ENCODE measurements around the gene LCE3B. TPM values are rescaled to one million over a fixed set of nuclear protein-coding genes. Genes with fewer than 3 reads are reported as not detected.

Gene LCE3B
- total RNA-seq, 1 donor, result not detected

GRCh38 chr1:152582647-152583046 lies 31.0 kb upstream of the LCE3B start:
- no peak for DNase-seq (ENCODE audit: low read depth)
- no peak overlapping the region for H3K4me3 ChIP-seq (ENCODE audit: low read depth, low read length)
- TF ChIP-seq CTCF (IDR thresholded peaks at IDR 0.05; ENCODE audit: insufficient read depth, low read depth, low read length), result no peak

DNA sequence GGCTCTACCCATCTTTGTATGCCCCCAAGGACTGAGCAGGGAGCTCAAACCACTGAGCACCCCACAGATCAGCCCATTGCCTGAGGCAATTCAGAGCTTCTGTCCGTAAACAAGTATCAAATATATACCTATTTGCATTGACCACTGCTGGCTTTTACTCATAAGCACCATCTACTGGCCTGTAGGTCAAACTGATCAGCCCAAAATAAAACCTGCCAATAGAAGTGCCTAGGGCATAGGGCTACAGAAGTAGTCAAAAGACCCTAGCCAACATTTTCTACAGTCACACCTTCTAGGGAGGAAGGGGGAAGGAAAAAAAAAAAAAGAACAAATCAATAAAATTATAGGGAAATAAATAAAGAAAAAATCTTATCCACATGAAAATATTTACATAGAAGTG lies 28.0 kb upstream of the LCE3B start:
- no peak for TF ChIP-seq CTCF (IDR thresholded peaks at IDR 0.05; ENCODE audit: insufficient read depth, low read depth, low read length)
- no peak overlapping the region for H3K4me3 ChIP-seq (ENCODE audit: low read depth, low read length)
- no peak for DNase-seq (ENCODE audit: low read depth)

- DNase-seq (ENCODE audit: low read depth), result no peak
- H3K4me3 ChIP-seq (ENCODE audit: low read depth, low read length), result no peak overlapping the region
- no peak for TF ChIP-seq CTCF (IDR thresholded peaks at IDR 0.05; ENCODE audit: insufficient read depth, low read depth, low read length)
Measured at GRCh38 chr1:152596986-152597385, 16.6 kb upstream of the LCE3B start.

DNA sequence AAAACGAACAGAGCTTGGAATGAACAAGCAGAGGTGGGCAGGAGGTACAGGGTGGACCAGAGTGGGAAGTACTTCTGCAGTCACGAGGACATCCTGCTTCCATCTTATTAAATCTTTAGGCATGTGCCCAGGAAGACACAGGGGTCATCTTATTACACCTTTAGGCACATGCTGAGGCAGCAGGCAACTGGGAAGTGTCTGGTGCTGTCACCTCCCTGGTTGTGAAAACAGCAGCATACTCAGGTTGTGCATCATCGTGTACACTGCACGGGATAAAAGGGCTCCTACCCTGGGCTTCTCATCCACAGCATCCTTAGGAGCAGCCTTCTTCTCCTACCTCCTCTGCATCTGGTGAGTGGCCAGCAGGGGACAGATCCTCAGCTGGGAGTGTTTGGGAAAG lies 13.7 kb upstream of the LCE3B start, which contains the start of gene LCE3C:
Gene LCE3C, plus strand, starts transcription at position 301 of the 400 bp plus-strand sequence. CDS start 498 bp downstream, outside the sequence.
- TF ChIP-seq CTCF (IDR thresholded peaks at IDR 0.05; ENCODE audit: insufficient read depth, low read depth, low read length), result no peak
- H3K4me3 ChIP-seq (ENCODE audit: low read depth, low read length), result no peak within 1 kb of the TSS
- no peak for DNase-seq (ENCODE audit: low read depth)

DNA sequence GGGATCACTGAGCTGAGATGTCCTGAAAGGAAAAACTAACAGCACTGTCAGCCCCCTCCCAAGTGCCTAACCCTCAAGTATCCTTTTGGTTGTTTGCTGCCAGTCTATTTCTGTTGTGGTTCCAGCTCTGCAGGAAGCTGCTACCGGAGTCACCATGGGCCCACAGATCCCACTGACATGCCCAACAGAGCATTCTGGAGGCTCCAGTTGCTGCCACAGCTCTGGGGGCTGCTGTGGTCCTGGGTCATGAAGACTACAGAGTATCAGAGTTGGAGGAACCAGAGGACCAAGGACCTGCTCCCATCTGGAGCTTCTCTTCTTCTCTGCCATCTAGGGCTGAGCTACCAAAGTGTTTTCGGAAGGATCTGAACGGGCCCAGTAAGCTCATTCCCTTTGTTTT lies 8.4 kb downstream of the LCE3B start:
- H3K4me3 ChIP-seq (ENCODE audit: low read depth, low read length), result no peak overlapping the region
- DNase-seq (ENCODE audit: low read depth), result no peak
- no peak for TF ChIP-seq CTCF (IDR thresholded peaks at IDR 0.05; ENCODE audit: insufficient read depth, low read depth, low read length)

- no peak for DNase-seq (ENCODE audit: low read depth)
- no peak within 1 kb of the TSS for H3K4me3 ChIP-seq (ENCODE audit: low read depth, low read length)
- TF ChIP-seq CTCF (IDR thresholded peaks at IDR 0.05; ENCODE audit: insufficient read depth, low read depth, low read length), result no peak
Measured at GRCh38 chr1:152622803-152623202, 9.2 kb downstream of the LCE3B start, which contains the start of gene LCE3A. Gene LCE3A (minus strand): TSS chr1:152623103. CDS start chr1:152623103, 0 bp downstream.

GRCh38 chr1:152623203-152623844 lies 9.7 kb downstream of the LCE3B start:
- no peak for TF ChIP-seq CTCF (IDR thresholded peaks at IDR 0.05; ENCODE audit: insufficient read depth, low read depth, low read length)
- no peak for DNase-seq (ENCODE audit: low read depth)
- no peak overlapping the region for H3K4me3 ChIP-seq (ENCODE audit: low read depth, low read length)
